Heart right ventricle (tissue), 16 donors: ENCODE results near the gene SMIM17. TPM values are rescaled to one million over a fixed set of nuclear protein-coding genes. Genes with fewer than 3 reads are reported as not detected.

Source experiments
- ATAC-seq, 8 donors: fragments of 200-7000 bp; cut with Tn5 transposase; one replicate each; pipeline ENCODE4 v1.9.1; 2020; ENCODE audit warnings: mild to moderate bottlenecking in 8 of 8, moderate library complexity in 8 of 8, moderate number of reproducible peaks in 1 of 8
- DNase-seq, 2 donors: peaks; one replicate each; pipeline ENCODE4 v3.0.0-alpha.2; 2020
- H3K27ac ChIP-seq, 10 donors: fragments of 200-600 bp; sonication (generic) in 2 of 10; one replicate each; pipeline versions ENCODE4 v1.5.0 to v1.8.0; 2020 to 2022; ENCODE audit warnings: mild to moderate bottlenecking in 3 of 10
- H3K27me3 ChIP-seq, 7 donors: fragments of 200-600 bp; one replicate each; pipeline ENCODE4 v1.8.0; 2021 to 2022; ENCODE audit warnings: mild to moderate bottlenecking in 2 of 7
- H3K36me3 ChIP-seq, 9 donors: fragments of 200-600 bp; sonication (generic) in 1 of 9; one replicate each; pipeline versions ENCODE4 v1.5.0 to v1.8.0; 2020 to 2022; ENCODE audit warnings: mild to moderate bottlenecking in 2 of 9
- H3K4me1 ChIP-seq, 9 donors: fragments of 200-600 bp; sonication (generic) in 1 of 9; one replicate each; pipeline versions ENCODE4 v1.5.0 to v1.8.0; 2020 to 2022; ENCODE audit warnings: mild to moderate bottlenecking in 4 of 9
- H3K4me3 ChIP-seq, 10 donors: fragments of 200-600 bp; sonication (generic) in 2 of 10; one replicate each; pipeline versions ENCODE4 v1.5.0 to v1.8.0; 2020 to 2022; ENCODE audit warnings: mild to moderate bottlenecking in 7 of 10, moderate library complexity in 2 of 10
- H3K9me3 ChIP-seq, 11 donors: fragments of 200-600 bp in 10 of 11; sonication (generic) in 2 of 11; one replicate each; pipeline versions ENCODE4 v1.5.0 to v1.8.0; 2013 to 2022; ENCODE audit warnings: mild to moderate bottlenecking in 2 of 11, control low read depth in 1 of 11, moderate library complexity in 1 of 11
- WGBS, 2 donors: extraction: QIAGEN DNeasy Blood & Tissue Kit; methylation state at CpG; one replicate each; pipeline ENCODE4 v1.1.7; 2013; ENCODE audit warnings: inconsistent platforms in 1 of 2; 5-methylcytosine and 5-hydroxymethylcytosine counted together
- intact Hi-C, 10 donors: fragments of 100-400 bp; cut with DNase I; formaldehyde crosslinking; loops; one replicate each; pipeline versions ENCODE4 v1.11.1 to v1.14.2; 2022
- polyA plus RNA-seq, 2 donors: library from polyadenylated mRNA; stranded (reverse); fragments of 200-250 nt; gene quantifications; one replicate each; pipeline ENCODE4 v1.2.3, GENCODE V29; 2013
- total RNA-seq, 10 donors: library from RNA; stranded (reverse); fragmentation: NEBNext Ultra II Directional in 3 of 10; extraction: Animal tissue kit (Norgen Biotek cat#: 25700) in 3 of 10; gene quantifications; one replicate each; pipeline versions ENCODE4 v1.2.1 to v1.2.4, GENCODE V29; 2021 to 2023
- TF ChIP-seq, protein P1 (sequence below), 9 donors: fragments of 200-600 bp; sonication (generic) in 2 of 9; IDR thresholded peaks; one replicate each; pipeline versions ENCODE4 v1.5.0 to v1.8.0; 2021 to 2022; ENCODE audit warnings: antibody characterized with exemption in 9 of 9, mild to moderate bottlenecking in 5 of 9, moderate library complexity in 1 of 9
- donor health status: Arrhythmogenic right ventricular cardiomyopathy.
- donor health status: ischemic (EF 13 %, LVEDD 7.1; RV severe dilation, severe dysfunction).
- donor health status: healthy with polysubstance abuse.
- donor health status: DM: no; HTN: yes; CAD: no.
- donor health status: DM: no; HTN: no; CAD: no.
- donor health status: ischemic (EF 25% LVEDD 6.9; RV normal size, moderate dysfunction).
- donor health status: ischemic (EF 25% LVEDD 5.7; RV mildly dilated, moderate dysfunction).
- donor health status: healthy.
- donor health status: DM: yes; HTN: yes; CAD: no.
- donor health status: Ischemic cardiomyopathy.
- donor health status: ischemic (EF 35%, LVEDD 5.7; RV mildly dilated, moderate dysfunction).
- donor health status: nonischemic (EF 11% LVEDD 7.7; RV severe dilation, severe dysfunction).
- donor health status: DM: yes; HTN: yes; CAD: no.
- donor health status: PGD.
- donor health status: ischemic (EF 29% LVEDD 5.4; RV normal size, mild dysfunction).
- donor health status: nonischemic (EF 23%, LVEDD 6.1; RV moderate dilation, normal function).

The SMIM17 gene
- total and polyA plus RNA-seq, 12 donors = 0.14 to 0.67 (median 0.35) TPM; not detected in 5

GRCh38 chr19:56643460-56643955 lies 549 bp downstream of the SMIM17 start:
- Histone ChIP-seq H3K9me3 (peaks cover 0 to 50% (median 0%) of the 10 kb centered on the region in 11 donors), H3K27ac (no peak overlapping the region), H3K4me3 (no peak overlapping the region), H3K4me1 (no peaks in the 10 kb centered on the region), H3K36me3 (no peaks in the 10 kb centered on the region), H3K27me3 (peaks cover 5 to 30% (median 24%) of the 10 kb centered on the region in 7 donors)
- TF ChIP-seq, protein P1, sequence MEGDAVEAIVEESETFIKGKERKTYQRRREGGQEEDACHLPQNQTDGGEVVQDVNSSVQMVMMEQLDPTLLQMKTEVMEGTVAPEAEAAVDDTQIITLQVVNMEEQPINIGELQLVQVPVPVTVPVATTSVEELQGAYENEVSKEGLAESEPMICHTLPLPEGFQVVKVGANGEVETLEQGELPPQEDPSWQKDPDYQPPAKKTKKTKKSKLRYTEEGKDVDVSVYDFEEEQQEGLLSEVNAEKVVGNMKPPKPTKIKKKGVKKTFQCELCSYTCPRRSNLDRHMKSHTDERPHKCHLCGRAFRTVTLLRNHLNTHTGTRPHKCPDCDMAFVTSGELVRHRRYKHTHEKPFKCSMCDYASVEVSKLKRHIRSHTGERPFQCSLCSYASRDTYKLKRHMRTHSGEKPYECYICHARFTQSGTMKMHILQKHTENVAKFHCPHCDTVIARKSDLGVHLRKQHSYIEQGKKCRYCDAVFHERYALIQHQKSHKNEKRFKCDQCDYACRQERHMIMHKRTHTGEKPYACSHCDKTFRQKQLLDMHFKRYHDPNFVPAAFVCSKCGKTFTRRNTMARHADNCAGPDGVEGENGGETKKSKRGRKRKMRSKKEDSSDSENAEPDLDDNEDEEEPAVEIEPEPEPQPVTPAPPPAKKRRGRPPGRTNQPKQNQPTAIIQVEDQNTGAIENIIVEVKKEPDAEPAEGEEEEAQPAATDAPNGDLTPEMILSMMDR (IDR thresholded peaks at IDR 0.05) = no peak
- DNase-seq = no peak
- intact Hi-C loops = no loop called here
- 11 to 17% methylated on average over 25 of the region's 25 CpGs for WGBS, 2 donors
- peak in 1 of 8 donors; percentile 13 for ATAC-seq

GRCh38 chr19:56654151-56654550 lies 11.2 kb downstream of the SMIM17 start:
- WGBS, 2 donors = 72 to 74% methylated on average over 3 of the region's 3 CpGs
- Histone ChIP-seq H3K27ac (no peak overlapping the region), H3K27me3 (no peaks in the 10 kb centered on the region), H3K9me3 (peaks cover 0 to 70% (median 0%) of the 10 kb centered on the region in 11 donors), H3K4me3 (no peak overlapping the region), H3K36me3 (no peaks in the 10 kb centered on the region), H3K4me1 (no peaks in the 10 kb centered on the region)
- DNase-seq (no peak), ATAC-seq (no peak)
- intact Hi-C loops = no loop called here
- TF ChIP-seq, protein P1 (IDR thresholded peaks at IDR 0.05) = no peak

GRCh38 chr19:56660381-56661107 lies 17.6 kb downstream of the SMIM17 start:
- Histone ChIP-seq H3K4me3 (peak overlapping the region in 7 of 10 donors; percentile 12 to 43 (median 31)), H3K27me3 (no peaks in the 10 kb centered on the region), H3K36me3 (peaks cover 0 to 33% (median 14%) of the 10 kb centered on the region in 9 donors), H3K4me1 (peaks cover 0 to 7% (median 5%) of the 10 kb centered on the region in 9 donors), H3K27ac (no peak overlapping the region), H3K9me3 (peaks cover 0 to 68% (median 0%) of the 10 kb centered on the region in 11 donors)
- 11 to 15% methylated on average over 32 of the region's 32 CpGs for WGBS, 2 donors
- TF ChIP-seq, protein P1 (IDR thresholded peaks at IDR 0.05) = peak in 8 of 9 donors; percentile 32 to 59 (median 50)
- ATAC-seq (peak; percentile 23 to 86 (median 68)), DNase-seq (peak; percentile 27 to 62)
- intact Hi-C loops = loop anchor here in 1 of 10 donors (2.0 kb wide), 1 partner anchor 58 kb away; no protein-coding TSS in a partner anchor

DNA sequence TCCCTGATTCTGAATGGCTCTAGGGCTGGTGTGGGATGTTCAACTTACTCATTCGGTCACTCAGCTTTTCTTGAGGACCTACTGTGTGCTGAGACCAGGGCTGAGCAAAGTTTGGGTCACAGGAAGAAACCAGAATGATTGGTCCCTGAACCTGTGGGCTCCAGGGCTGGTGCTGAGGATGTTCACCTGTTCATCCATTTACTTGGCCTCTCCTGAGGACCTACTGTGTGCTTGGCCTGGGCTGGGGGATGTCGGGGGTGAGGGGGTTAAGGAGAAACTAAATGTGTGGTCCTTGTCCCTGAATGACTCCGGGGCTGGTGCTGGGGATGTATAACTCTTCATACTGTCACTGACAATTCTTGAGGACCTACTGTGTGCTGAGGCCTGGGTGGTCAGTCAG lies 18.3 kb downstream of the SMIM17 start:
- no peak for ATAC-seq
- intact Hi-C loops = loop anchor here in 1 of 10 donors (2.0 kb wide), 1 partner anchor 58 kb away; no protein-coding TSS in a partner anchor
- Histone ChIP-seq H3K4me3 (no peak overlapping the region), H3K4me1 (peaks cover 0 to 7% (median 5%) of the 10 kb centered on the region in 9 donors), H3K27ac (no peak overlapping the region), H3K27me3 (no peaks in the 10 kb centered on the region), H3K36me3 (peaks cover 0 to 33% (median 14%) of the 10 kb centered on the region in 9 donors), H3K9me3 (peaks cover 0 to 64% (median 0%) of the 10 kb centered on the region in 11 donors)
- 92% methylated on average over 3 of the region's 3 CpGs for WGBS, 2 donors
- TF ChIP-seq, protein P1 (IDR thresholded peaks at IDR 0.05) = no peak
- DNase-seq = no peak
